SK-N-SH (cell line): ENCODE data around the gene IGSF9. TPM values are rescaled to one million over a fixed set of nuclear protein-coding genes. Genes with fewer than 3 reads are reported as not detected.

Experiments used
- CTCF ChIA-PET: fragments of 300-600, 350-600 bp; formaldehyde crosslinking; extraction: SDS; loops from one replicate; lab custom pipeline; 2021; lab: Yijun Ruan, JAX
- POLR2A ChIA-PET: fragments of 350-600 bp; sonication (Branson Sonifier 250); formaldehyde crosslinking; extraction: SDS; loops from one replicate; lab custom pipeline; 2020; ENCODE audit warnings: antibody characterized with exemption, inconsistent platforms; lab: Yijun Ruan, JAX
- DNase-seq: peaks from one replicate; pipeline ENCODE4 v3.0.0; 2012
- H2AFZ ChIP-seq: fragments of 200-600 bp; sonication (generic); 2 replicates; pipeline ENCODE4 v1.8.1; 2016; ENCODE audit warnings: antibody characterized with exemption, mild to moderate bottlenecking, low read depth
- H3F3A ChIP-seq: fragments of 200-600 bp; sonication (generic); replicated peaks from 2 replicates; pipeline ENCODE3; 2016; ENCODE audit warnings: antibody characterized with exemption, mild to moderate bottlenecking; ENCODE audit not compliant: insufficient read depth
- H3K27ac ChIP-seq, 2 experiments: fragments of 200-500 bp in 1 of 2; fragments of 200-600 bp in 1 of 2; sonication (Bioruptor generic) in 1 of 2; sonication (generic), shearing (Covaris generic) in 1 of 2; 2 replicates each; pipeline versions ENCODE4 v1.5.1 to v1.6.1; 2014 to 2016; ENCODE audit warnings: low read depth in 2 of 2, inconsistent platforms in 1 of 2, low read length in 1 of 2, mild to moderate bottlenecking in 1 of 2, mixed read lengths in 1 of 2
- H3K27me3 ChIP-seq: fragments of 200-600 bp; sonication (generic), shearing (Covaris generic); 2 replicates; pipeline ENCODE4 v1.6.1; 2016; ENCODE audit warnings: mixed run types; ENCODE audit not compliant: insufficient read depth
- H3K36me3 ChIP-seq, 2 experiments: fragments of 200-500 bp in 1 of 2; fragments of 200-600 bp in 1 of 2; sonication (Bioruptor generic) in 1 of 2; sonication (generic) in 1 of 2; replicated peaks in 1 of 2; 2 replicates each; pipeline versions ENCODE3 to v1.5.1; 2014 to 2016; ENCODE audit warnings: low read length in 1 of 2, mild to moderate bottlenecking in 1 of 2; ENCODE audit not compliant: insufficient read depth in 2 of 2, control insufficient read depth in 1 of 2
- H3K4me1 ChIP-seq, 2 experiments: fragments of 200-500 bp in 1 of 2; fragments of 200-600 bp in 1 of 2; sonication (Bioruptor generic) in 1 of 2; sonication (generic), shearing (Covaris generic) in 1 of 2; 2 replicates each; pipeline versions ENCODE4 v1.5.1 to v1.6.1; 2014 to 2016; ENCODE audit warnings: low read depth in 1 of 2, low read length in 1 of 2, mixed run types in 1 of 2; ENCODE audit not compliant: insufficient read depth in 2 of 2, control insufficient read depth in 1 of 2
- H3K4me2 ChIP-seq: fragments of 200-600 bp; sonication (generic), shearing (Covaris generic); 2 replicates; pipeline ENCODE4 v1.6.1; 2017; ENCODE audit warnings: mixed run types
- H3K4me3 ChIP-seq, 2 experiments: fragments of 200-500 bp in 1 of 2; fragments of 200-600 bp in 1 of 2; sonication (Bioruptor generic) in 1 of 2; sonication (generic), shearing (Covaris generic) in 1 of 2; 2 replicates each; pipeline versions ENCODE4 v1.5.1 to v1.8.1; 2014 to 2016; ENCODE audit warnings: low read depth in 2 of 2, inconsistent platforms in 1 of 2, low read length in 1 of 2, mild to moderate bottlenecking in 1 of 2, mixed read lengths in 1 of 2, moderate library complexity in 1 of 2
- H3K79me2 ChIP-seq: fragments of 200-600 bp; sonication (generic); 2 replicates; pipeline ENCODE4 v1.8.1; 2017; ENCODE audit warnings: mild to moderate bottlenecking; ENCODE audit not compliant: insufficient read depth
- H3K9ac ChIP-seq: fragments of 200-600 bp; sonication (generic); 2 replicates; pipeline ENCODE4 v1.6.1; 2017; ENCODE audit warnings: mixed run types
- H3K9me2 ChIP-seq: fragments of 200-600 bp; sonication (generic); 2 replicates; pipeline ENCODE4 v1.6.1; 2017; ENCODE audit warnings: mixed run types
- H3K9me3 ChIP-seq: fragments of 200-600 bp; sonication (generic); 2 replicates; pipeline ENCODE4 v1.6.1; 2017; ENCODE audit warnings: mixed run types, mild to moderate bottlenecking, moderate library complexity
- H4K20me1 ChIP-seq: fragments of 200-600 bp; sonication (generic); 2 replicates; pipeline ENCODE4 v1.6.1; 2017; ENCODE audit warnings: mild to moderate bottlenecking, mixed run types; ENCODE audit not compliant: insufficient read depth
- CTCF ChIP-seq: fragments of 200-600 bp; sonication (generic); IDR thresholded peaks from 2 replicates; pipeline ENCODE4 v1.6.1; 2017; ENCODE audit warnings: antibody characterized with exemption, mild to moderate bottlenecking, moderate library complexity
- ELF1 ChIP-seq: IDR thresholded peaks from 2 replicates; pipeline ENCODE4 v1.4.0; 2012
- EZH2phosphoT487 ChIP-seq: fragments of 200-600 bp; sonication (generic); IDR thresholded peaks from 2 replicates; pipeline ENCODE4 v1.6.1; 2017; ENCODE audit warnings: low read depth, mixed run types, mild to moderate bottlenecking, antibody characterized with exemption, moderate library complexity, borderline replicate concordance
- FOSL2 ChIP-seq: IDR thresholded peaks from 2 replicates; pipeline ENCODE4 v1.4.0; 2012; ENCODE audit warnings: low read depth, mild to moderate bottlenecking, moderate library complexity, borderline replicate concordance
- FOXJ3 ChIP-seq: sonication (generic); formaldehyde crosslinking; IDR thresholded peaks from 2 replicates; pipeline ENCODE4 v1.5.1; 2020; ENCODE audit warnings: mild to moderate bottlenecking, missing genetic modification reagents
- FOXM1 ChIP-seq: IDR thresholded peaks from 2 replicates; pipeline ENCODE4 v1.4.0; 2012; ENCODE audit warnings: low read depth, mild to moderate bottlenecking
- GABPA ChIP-seq: IDR thresholded peaks from 2 replicates; pipeline ENCODE4 v1.4.0; 2012; ENCODE audit warnings: low read depth, mild to moderate bottlenecking
- IRF3 ChIP-seq: fragments of 150-350 bp; IDR thresholded peaks from 2 replicates; pipeline ENCODE4 v1.6.1; 2016; ENCODE audit warnings: mild to moderate bottlenecking, low read depth, low read length
- MAX ChIP-seq: IDR thresholded peaks from 2 replicates; pipeline ENCODE4 v1.4.0; 2012; ENCODE audit warnings: low read depth
- NFIC ChIP-seq: IDR thresholded peaks from 2 replicates; pipeline ENCODE4 v1.4.0; 2012; ENCODE audit warnings: borderline replicate concordance
- NRF1 ChIP-seq: IDR thresholded peaks from 2 replicates; pipeline ENCODE4 v1.6.1; 2012; ENCODE audit warnings: low read depth, mild to moderate bottlenecking, low read length
- PBX3 ChIP-seq: IDR thresholded peaks from 2 replicates; pipeline ENCODE4; 2012
- RAD21 ChIP-seq: IDR thresholded peaks from 2 replicates; pipeline ENCODE4 v1.6.1; 2012; ENCODE audit warnings: mild to moderate bottlenecking, low read length
- RFX5 ChIP-seq: IDR thresholded peaks from 2 replicates; pipeline ENCODE4 v1.6.1; 2012; ENCODE audit warnings: mild to moderate bottlenecking, improper control_type of control experiment, low read length
- TCF12 ChIP-seq: IDR thresholded peaks from 2 replicates; pipeline ENCODE4 v1.4.0; 2012
- TEAD4 ChIP-seq: IDR thresholded peaks from 2 replicates; pipeline ENCODE4 v1.4.0; 2012; ENCODE audit warnings: mild to moderate bottlenecking, borderline replicate concordance; ENCODE audit not compliant: insufficient read depth
- USF2 ChIP-seq: fragments of 150-350 bp; IDR thresholded peaks from 2 replicates; pipeline ENCODE4 v1.6.1; 2017; ENCODE audit warnings: antibody characterized with exemption, low read length, low read depth, borderline replicate concordance
- WGBS: methylation state at CpG from one replicate; pipeline ENCODE4 v1.1.6; 2017; ENCODE audit warnings: low lambda C conversion rate; 5-methylcytosine and 5-hydroxymethylcytosine counted together
- polyA plus RNA-seq, 3 experiments: library from polyadenylated mRNA; depleted of rRNA; stranded (reverse); fragments of >200 nt; gene quantifications; 2 replicates each; pipeline ENCODE4 v1.2.3, GENCODE V29; 2012

The IGSF9 gene
- polyA plus RNA-seq, 1 of the 3 experiments (the other 2 are of a cell fraction) = 2.4 TPM

- Histone ChIP-seq H3K36me3 (no peaks in the 10 kb centered on the region), H3K4me1 (no peaks in the 10 kb centered on the region), H2AFZ (no peak overlapping the region), H3K79me2 (no peaks in the 10 kb centered on the region), H3K9me2 (no peaks in the 10 kb centered on the region), H3K27me3 (peaks cover 41% of the 10 kb centered on the region; the same call in 1 of the 2 replicates), H3K4me2 (no peak overlapping the region), H3K4me3 (no peak overlapping the region), H4K20me1 (no peaks in the 10 kb centered on the region), H3F3A (no peaks in the 10 kb centered on the region), H3K27ac (no peak overlapping the region), H3K9me3 (no peaks in the 10 kb centered on the region), H3K9ac (no peak overlapping the region)
- TF ChIP-seq RAD21 (no peak), TCF12 (no peak), EZH2phosphoT487 (no peak), ELF1 (no peak), MAX (no peak), IRF3 (no peak), PBX3 (no peak), NRF1 (no peak), FOXM1 (no peak), TEAD4 (no peak), FOSL2 (no peak), GABPA (no peak), USF2 (no peak), FOXJ3 (CRISPR knock-in tag) (no peak), NFIC (no peak), CTCF (no peak), RFX5 (no peak)
- ChIA-PET CTCF (interaction anchor here (0.9 to 2.6 kb wide), 3 partner anchors 10 to 34 kb away, joined by 3 to 9 read pairs (median 4); no protein-coding TSS in a partner anchor), POLR2A (no interaction called here)
- 7% methylated on average over 6 of the region's 6 CpGs for WGBS
- no peak for DNase-seq
These were observed 28.0 kb upstream of the IGSF9 start for GRCh38 chr1:159973350-159973940.
